K562 (cell line): ENCODE results near the gene MRPS24. TPM values are rescaled to one million over a fixed set of nuclear protein-coding genes. Genes with fewer than 3 reads are reported as not detected.

ENCODE experiments used
- ATAC-seq: fragments of 200-7000 bp; cut with Tn5 transposase; 3 replicates; pipeline ENCODE4 v1.9.1; 2020; ENCODE audit warnings: moderate library complexity
- BruUV-seq: library from RNA; stranded (reverse); fragments of 400-500 nt; replicated peaks from 2 replicates; lab custom pipeline; 2021; lab: Mats Ljungman, UMichigan
- CTCF ChIA-PET: fragments of 300-600 bp; formaldehyde crosslinking; extraction: SDS; loops from one replicate; lab custom pipeline; 2021; ENCODE audit warnings: low intra/inter-chr PET ratio; lab: Yijun Ruan, JAX
- POLR2A ChIA-PET: fragments of 300-600, 350-650 bp; sonication (Branson Sonifier 250); formaldehyde crosslinking; extraction: SDS; loops from one replicate; lab custom pipeline; 2021; ENCODE audit warnings: antibody characterized with exemption, inconsistent platforms; lab: Yijun Ruan, JAX
- DNase-seq, 4 experiments: peaks; one replicate each; pipeline versions ENCODE4 v3.0.0 to v3.0.0-alpha.2; 2011 to 2018; ENCODE audit warnings: low spot score in 3 of 4, mixed read lengths in 3 of 4; ENCODE audit errors: extremely low read depth in 1 of 4
- FAIRE-seq: peaks from 2 replicates; lab custom pipeline; 2011; peaks lifted over from hg19 to GRCh38; lab: Jason Lieb, UNC
- H2AFZ ChIP-seq: 2 replicates; pipeline ENCODE4 v1.6.0; 2011; ENCODE audit warnings: low read depth, low read length, control low read depth, inconsistent platforms
- H3K27ac ChIP-seq: fragments of 200-600 bp; 3 replicates; pipeline ENCODE4 v1.8.0; 2011; ENCODE audit warnings: low read depth, mild to moderate bottlenecking, control low read depth, inconsistent platforms, low read length, moderate library complexity, mixed read lengths; ENCODE audit errors: extremely low read depth
- H3K27me3 ChIP-seq, 2 experiments: fragments of 300-600 bp in 1 of 2; 2 replicates in 1 of 2; 3 replicates in 1 of 2; pipeline versions ENCODE4 v1.6.0 to v1.8.0; 2011; ENCODE audit warnings: inconsistent platforms in 2 of 2, low read length in 2 of 2, mild to moderate bottlenecking in 1 of 2, mixed read lengths in 1 of 2, moderate library complexity in 1 of 2; ENCODE audit not compliant: control insufficient read depth in 2 of 2, insufficient read depth in 2 of 2
- H3K36me3 ChIP-seq: fragments of 300-600 bp; 3 replicates; pipeline ENCODE4 v1.8.0; 2011; ENCODE audit warnings: mild to moderate bottlenecking, low read length, inconsistent platforms; ENCODE audit not compliant: control insufficient read depth, insufficient read depth
- H3K4me1 ChIP-seq, 2 experiments: fragments of 200-600 bp in 1 of 2; replicated peaks in 1 of 2; 2 replicates in 1 of 2; 3 replicates in 1 of 2; pipeline versions ENCODE4 v1.5.1 to v1.8.0; 2011; ENCODE audit warnings: inconsistent platforms in 2 of 2, low read length in 2 of 2, mild to moderate bottlenecking in 1 of 2, mixed read lengths in 1 of 2, moderate library complexity in 1 of 2; ENCODE audit not compliant: control insufficient read depth in 2 of 2, insufficient read depth in 2 of 2
- H3K4me2 ChIP-seq: 2 replicates; pipeline ENCODE4 v1.6.1; 2011; ENCODE audit warnings: low read length, control low read depth, inconsistent platforms, mixed read lengths; ENCODE audit not compliant: insufficient read depth
- H3K4me3 ChIP-seq: fragments of 200-600 bp; sonication (generic), shearing (Covaris generic); 2 replicates; pipeline ENCODE4 v1.5.1; 2016; ENCODE audit warnings: control low read depth, inconsistent platforms
- H3K79me2 ChIP-seq: fragments of 200-600 bp; 3 replicates; pipeline ENCODE4 v1.8.0; 2011; ENCODE audit warnings: low read length, inconsistent platforms; ENCODE audit not compliant: control insufficient read depth, insufficient read depth
- H3K9ac ChIP-seq, 2 experiments: 2 replicates each; pipeline versions ENCODE4 v1.6.0 to v1.6.1; 2011; ENCODE audit warnings: low read depth in 2 of 2, low read length in 2 of 2, control low read depth in 1 of 2, inconsistent platforms in 1 of 2, mild to moderate bottlenecking in 1 of 2, mixed read lengths in 1 of 2; ENCODE audit not compliant: insufficient read depth in 1 of 2
- H3K9me1 ChIP-seq: one replicate; pipeline ENCODE4 v1.6.0; 2011; ENCODE audit warnings: inconsistent platforms, mild to moderate bottlenecking, low read length, moderate library complexity; ENCODE audit not compliant: control insufficient read depth, insufficient read depth
- H3K9me3 ChIP-seq: replicated peaks from 2 replicates; pipeline ENCODE4 v1.5.1; 2011; ENCODE audit warnings: low read depth, low read length, inconsistent platforms; ENCODE audit not compliant: control insufficient read depth, insufficient read depth
- H4K20me1 ChIP-seq: replicated peaks from 2 replicates; pipeline ENCODE4 v1.6.1; 2011; ENCODE audit warnings: low read length, inconsistent platforms, mixed read lengths; ENCODE audit not compliant: control insufficient read depth, insufficient read depth
- ARID1B ChIP-seq: fragments of 450-650 bp; IDR thresholded peaks from 2 replicates; pipeline ENCODE4 v1.6.1; 2016; ENCODE audit warnings: antibody characterized with exemption, mild to moderate bottlenecking, inconsistent platforms
- DPF2 ChIP-seq: fragments of 450-650 bp; IDR thresholded peaks from 2 replicates; pipeline ENCODE4 v1.6.1; 2016
- GABPA ChIP-seq: fragments of 200-800 bp; sonication (Bioruptor generic); conservative IDR thresholded peaks from 2 replicates; pipeline ENCODE4 v1.6.1; 2016; ENCODE audit warnings: low read depth, missing genetic modification characterization, missing compliant biosample characterization
- GMEB1 ChIP-seq: fragments of 250-450 bp; sonication (Bioruptor Pico); IDR thresholded peaks from 2 replicates; pipeline ENCODE4 v1.4.0; 2020; ENCODE audit warnings: mild to moderate bottlenecking
- JUND ChIP-seq, 2 experiments: IDR thresholded peaks; 2 replicates in 1 of 2; 3 replicates in 1 of 2; pipeline ENCODE4 v1.6.1; 2011; ENCODE audit warnings: borderline replicate concordance in 2 of 2, low read depth in 2 of 2, low read length in 2 of 2, improper control_type of control experiment in 1 of 2, missing biosample characterization in 1 of 2, missing genetic modification characterization in 1 of 2, missing genetic modification reagents in 1 of 2
- MTA1 ChIP-seq: fragments of 450-650 bp; IDR thresholded peaks from 2 replicates; pipeline ENCODE4 v1.6.1; 2017; ENCODE audit warnings: borderline replicate concordance
- PHTF2 ChIP-seq: fragments of 250-450 bp; sonication (Bioruptor Pico); IDR thresholded peaks from 2 replicates; pipeline ENCODE4 v1.5.0; 2021; ENCODE audit warnings: mild to moderate bottlenecking
- RBM22 ChIP-seq: fragments of 200-400 bp; formaldehyde crosslinking; IDR thresholded peaks from 2 replicates; pipeline ENCODE4 v1.6.1; 2018; ENCODE audit warnings: low read length, low read depth; ENCODE audit not compliant: poor library complexity, severe bottlenecking
- RCOR1 ChIP-seq, 2 experiments: IDR thresholded peaks; 2 replicates each; pipeline ENCODE4 v1.6.1; 2012; ENCODE audit warnings: low read depth in 2 of 2, low read length in 2 of 2, borderline replicate concordance in 1 of 2, improper control_type of control experiment in 1 of 2
- SUPT5H ChIP-seq: fragments of 450-650 bp; IDR thresholded peaks from 2 replicates; pipeline ENCODE4 v1.6.1; 2016
- TRIM24 ChIP-seq, 2 experiments: fragments of 450-650 bp; IDR thresholded peaks; 2 replicates each; pipeline ENCODE4 v1.6.1; 2016
- ZFX ChIP-seq: sonication (generic); formaldehyde crosslinking; IDR thresholded peaks from 2 replicates; pipeline ENCODE4 v1.8.0; 2022; ENCODE audit warnings: mild to moderate bottlenecking, missing genetic modification reagents, moderate library complexity
- WGBS: fragments of 100-300 bp; shearing (Covaris generic); methylation state at CpG from one replicate; pipeline ENCODE4 v1.1.6; 2016; ENCODE audit warnings: low coverage, mixed read lengths; ENCODE audit not compliant: insufficient coverage; ENCODE audit errors: missing lambda C conversion rate; 5-methylcytosine and 5-hydroxymethylcytosine counted together
- in situ Hi-C: fragments of 300-500 bp; cut with MboI; formaldehyde crosslinking; loops from 4 replicates; pipeline ENCODE4 v1.15.0; 2018; ENCODE audit warnings: inconsistent platforms, mixed read lengths
- intact Hi-C: fragments of 100-400 bp; cut with micrococcal nuclease; formaldehyde crosslinking; loops from 2 replicates; pipeline ENCODE4 v1.14.2; 2022
- polyA plus RNA-seq, 8 experiments: library from polyadenylated mRNA; depleted of rRNA in 4 of 8; stranded (reverse) in 5 of 8; unstranded in 3 of 8; fragments of >200 nt; fragmentation: Nextera tagmentation in 2 of 8; fragmentation: Illumina TruSeq in 1 of 8; extraction: Ambion mirVana in 2 of 8; extraction: Trizol in 1 of 8; gene quantifications; 2 replicates each; pipeline versions ENCODE4 v1.2.1 to v1.2.3, GENCODE V29; 2011 to 2014; ENCODE audit warnings: inconsistent platforms in 1 of 8, missing spikeins in 1 of 8
- total RNA-seq, 7 experiments: library from RNA; depleted of rRNA in 6 of 7; stranded (reverse); fragments of >200 nt in 6 of 7; fragmentation: Illumina TruSeq in 2 of 7; extraction: Trizol in 2 of 7; gene quantifications; 2 replicates each; pipeline versions ENCODE4 v1.2.1 to v1.2.3, GENCODE V29; 2011 to 2021; ENCODE audit warnings: low replicate concordance in 1 of 7
- TF ChIP-seq, protein P1 (sequence below): fragments of 250-450 bp; sonication (Bioruptor Pico); IDR thresholded peaks from 2 replicates; pipeline ENCODE4 v1.8.0; 2021; ENCODE audit warnings: borderline replicate concordance, mild to moderate bottlenecking, moderate library complexity; ENCODE audit not compliant: poor library complexity, severe bottlenecking
- TF ChIP-seq, protein P2 (sequence below), 2 experiments: fragments of 450-650 bp in 1 of 2; sonication (generic) in 1 of 2; formaldehyde crosslinking in 1 of 2; IDR thresholded peaks in 1 of 2; conservative IDR thresholded peaks in 1 of 2; 2 replicates each; pipeline versions ENCODE4 v1.6.1 to v1.8.1; 2016 to 2023; ENCODE audit warnings: mild to moderate bottlenecking in 2 of 2, moderate library complexity in 2 of 2, inconsistent platforms in 1 of 2, missing genetic modification reagents in 1 of 2
- TF ChIP-seq, protein P3 (sequence below): fragments of 450-650 bp; IDR thresholded peaks from 2 replicates; pipeline ENCODE4 v1.6.1; 2016; ENCODE audit warnings: borderline replicate concordance

MRPS24 gene
- total and polyA plus RNA-seq, 9 of the 15 experiments (the other 6 are each of a cell fraction or from before 2014, with no cell fraction given), result 51.4 to 214 (median 169) TPM

- TF ChIP-seq RBM22 (no peak), SUPT5H (no peak)
- TF ChIP-seq, all 486 proteins: peak for 0
Observed at GRCh38 chr7:43864126-43864525, 5.2 kb downstream of the MRPS24 start (continued).

GRCh38 chr7:43856996-43857395 is 12.3 kb downstream of the MRPS24 start:
- ChIA-PET CTCF (no interaction called here), POLR2A (no interaction called here)
- no peaks in the 10 kb centered on the region for H3K27me3 ChIP-seq
- no peak for FAIRE-seq
- H3K9ac ChIP-seq, result no peak overlapping the region
- H4K20me1 ChIP-seq, result no peaks in the 10 kb centered on the region
- no peak for DNase-seq
- 4% methylated on average over 1 of the region's 1 CpG for WGBS
- no peaks in the 10 kb centered on the region for H3K36me3 ChIP-seq
- no peak for ATAC-seq
- no peak overlapping the region for H3K4me2 ChIP-seq
- H3K9me1 ChIP-seq, result no peaks in the 10 kb centered on the region
- no peaks in the 10 kb centered on the region for H3K79me2 ChIP-seq
- in situ Hi-C loops, result no loop called here
- no TSS peak for BruUV-seq
- intact Hi-C loops, result no loop called here
- no peak overlapping the region for H3K27ac ChIP-seq
- no peak overlapping the region for H2AFZ ChIP-seq
- no peaks in the 10 kb centered on the region; the same call in 1 of the 2 replicates for H3K9me3 ChIP-seq
- H3K4me1 ChIP-seq, result no peaks in the 10 kb centered on the region
- no peak overlapping the region for H3K4me3 ChIP-seq
- TF ChIP-seq, protein P1, sequence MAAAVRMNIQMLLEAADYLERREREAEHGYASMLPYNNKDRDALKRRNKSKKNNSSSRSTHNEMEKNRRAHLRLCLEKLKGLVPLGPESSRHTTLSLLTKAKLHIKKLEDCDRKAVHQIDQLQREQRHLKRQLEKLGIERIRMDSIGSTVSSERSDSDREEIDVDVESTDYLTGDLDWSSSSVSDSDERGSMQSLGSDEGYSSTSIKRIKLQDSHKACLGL (CRISPR knock-in tag), result no peak
- TF ChIP-seq TRIM24 (IDR thresholded peaks at IDR 0.05) (0 out of 4 replicates have a peak, but pooled peaks of 1 of the 2 experiments have one; percentile 12), RCOR1 (IDR thresholded peaks at IDR 0.05; ENCODE audit: borderline replicate concordance in 1 of 2, low read depth in 2 of 2, low read length in 2 of 2) (peak in 1 of 2 experiments; percentile 50; a peak in 1 of 4 replicates), ARID1B (peak; percentile 37; the same call in 1 of the 2 replicates), GABPA (no peak), PHTF2 (CRISPR knock-in tag) (no peak), ZFX (CRISPR knock-in tag) (no peak), GMEB1 (CRISPR knock-in tag) (no peak), JUND (IDR thresholded peaks at IDR 0.05; ENCODE audit: borderline replicate concordance, low read depth, low read length) (0 out of 2 replicates have a peak, but pooled peaks have one; percentile 22), JUND (tag; IDR thresholded peaks at IDR 0.05; ENCODE audit: borderline replicate concordance, low read depth, low read length) (0 out of 3 replicates have a peak, but pooled peaks have one; percentile 12), DPF2 (0 out of 2 replicates have a peak, but pooled peaks have one; percentile 33), MTA1 (0 out of 2 replicates have a peak, but pooled peaks have one; percentile 13)
- TF ChIP-seq, protein P2, sequence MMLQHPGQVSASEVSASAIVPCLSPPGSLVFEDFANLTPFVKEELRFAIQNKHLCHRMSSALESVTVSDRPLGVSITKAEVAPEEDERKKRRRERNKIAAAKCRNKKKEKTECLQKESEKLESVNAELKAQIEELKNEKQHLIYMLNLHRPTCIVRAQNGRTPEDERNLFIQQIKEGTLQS (IDR thresholded peaks at IDR 0.05), result peak; percentile 74
- TF ChIP-seq, protein P2 (CRISPR knock-in tag; conservative IDR thresholded peaks at IDR 0.05), result no peak
- TF ChIP-seq, protein P3, sequence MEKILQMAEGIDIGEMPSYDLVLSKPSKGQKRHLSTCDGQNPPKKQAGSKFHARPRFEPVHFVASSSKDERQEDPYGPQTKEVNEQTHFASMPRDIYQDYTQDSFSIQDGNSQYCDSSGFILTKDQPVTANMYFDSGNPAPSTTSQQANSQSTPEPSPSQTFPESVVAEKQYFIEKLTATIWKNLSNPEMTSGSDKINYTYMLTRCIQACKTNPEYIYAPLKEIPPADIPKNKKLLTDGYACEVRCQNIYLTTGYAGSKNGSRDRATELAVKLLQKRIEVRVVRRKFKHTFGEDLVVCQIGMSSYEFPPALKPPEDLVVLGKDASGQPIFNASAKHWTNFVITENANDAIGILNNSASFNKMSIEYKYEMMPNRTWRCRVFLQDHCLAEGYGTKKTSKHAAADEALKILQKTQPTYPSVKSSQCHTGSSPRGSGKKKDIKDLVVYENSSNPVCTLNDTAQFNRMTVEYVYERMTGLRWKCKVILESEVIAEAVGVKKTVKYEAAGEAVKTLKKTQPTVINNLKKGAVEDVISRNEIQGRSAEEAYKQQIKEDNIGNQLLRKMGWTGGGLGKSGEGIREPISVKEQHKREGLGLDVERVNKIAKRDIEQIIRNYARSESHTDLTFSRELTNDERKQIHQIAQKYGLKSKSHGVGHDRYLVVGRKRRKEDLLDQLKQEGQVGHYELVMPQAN, result no peak
